GM12872 (cell line): ENCODE measurements around the gene NCS1.

Source experiments
- TF ChIP-seq, protein P1 (sequence below): IDR thresholded peaks from 3 replicates; pipeline ENCODE4 v1.5.1; 2011; ENCODE audit warnings: low read depth, mild to moderate bottlenecking, low read length, moderate library complexity; ENCODE audit not compliant: insufficient read depth

NCS1 gene

DNA sequence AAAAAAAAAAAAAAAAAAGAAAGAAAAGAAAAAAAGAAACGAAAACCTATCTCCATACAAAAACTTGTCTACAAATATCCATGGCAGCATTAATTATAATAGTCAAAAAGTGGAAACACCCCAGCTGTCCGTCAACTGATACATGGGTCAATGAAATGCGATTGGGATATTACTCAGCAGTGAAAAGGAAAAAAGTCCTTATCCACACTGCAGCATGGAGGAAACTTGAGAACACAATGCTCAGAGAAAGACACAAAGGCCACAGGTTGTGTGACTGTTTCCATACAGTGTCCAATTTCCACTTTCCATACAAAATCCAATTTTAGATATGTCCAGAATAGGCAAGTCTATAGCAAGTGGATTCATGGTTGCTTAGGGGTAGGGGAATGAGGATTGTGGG is 24.3 kb upstream of the NCS1 start:
- TF ChIP-seq, protein P1, sequence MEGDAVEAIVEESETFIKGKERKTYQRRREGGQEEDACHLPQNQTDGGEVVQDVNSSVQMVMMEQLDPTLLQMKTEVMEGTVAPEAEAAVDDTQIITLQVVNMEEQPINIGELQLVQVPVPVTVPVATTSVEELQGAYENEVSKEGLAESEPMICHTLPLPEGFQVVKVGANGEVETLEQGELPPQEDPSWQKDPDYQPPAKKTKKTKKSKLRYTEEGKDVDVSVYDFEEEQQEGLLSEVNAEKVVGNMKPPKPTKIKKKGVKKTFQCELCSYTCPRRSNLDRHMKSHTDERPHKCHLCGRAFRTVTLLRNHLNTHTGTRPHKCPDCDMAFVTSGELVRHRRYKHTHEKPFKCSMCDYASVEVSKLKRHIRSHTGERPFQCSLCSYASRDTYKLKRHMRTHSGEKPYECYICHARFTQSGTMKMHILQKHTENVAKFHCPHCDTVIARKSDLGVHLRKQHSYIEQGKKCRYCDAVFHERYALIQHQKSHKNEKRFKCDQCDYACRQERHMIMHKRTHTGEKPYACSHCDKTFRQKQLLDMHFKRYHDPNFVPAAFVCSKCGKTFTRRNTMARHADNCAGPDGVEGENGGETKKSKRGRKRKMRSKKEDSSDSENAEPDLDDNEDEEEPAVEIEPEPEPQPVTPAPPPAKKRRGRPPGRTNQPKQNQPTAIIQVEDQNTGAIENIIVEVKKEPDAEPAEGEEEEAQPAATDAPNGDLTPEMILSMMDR, result no peak

DNA sequence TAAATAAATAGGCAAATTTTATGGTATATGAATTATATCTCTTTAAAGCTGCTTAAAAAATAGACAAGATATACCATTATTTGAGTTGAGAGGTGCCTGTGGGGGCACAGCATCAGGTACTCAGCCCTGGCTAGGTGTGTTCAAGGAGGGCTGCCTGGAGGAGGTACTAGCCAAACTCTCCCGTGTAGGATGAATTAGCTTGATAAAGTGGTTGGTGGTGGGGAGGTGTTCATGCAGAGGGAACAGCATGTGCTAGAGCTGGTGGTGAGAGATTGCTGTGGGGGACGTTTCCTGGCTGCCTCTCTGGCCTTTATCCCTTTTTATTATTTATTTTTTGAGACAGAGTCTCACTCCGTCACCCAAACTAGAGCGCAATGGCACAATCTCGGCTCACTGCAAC is 23.2 kb upstream of the NCS1 start:
- TF ChIP-seq, protein P1, result no peak

DNA sequence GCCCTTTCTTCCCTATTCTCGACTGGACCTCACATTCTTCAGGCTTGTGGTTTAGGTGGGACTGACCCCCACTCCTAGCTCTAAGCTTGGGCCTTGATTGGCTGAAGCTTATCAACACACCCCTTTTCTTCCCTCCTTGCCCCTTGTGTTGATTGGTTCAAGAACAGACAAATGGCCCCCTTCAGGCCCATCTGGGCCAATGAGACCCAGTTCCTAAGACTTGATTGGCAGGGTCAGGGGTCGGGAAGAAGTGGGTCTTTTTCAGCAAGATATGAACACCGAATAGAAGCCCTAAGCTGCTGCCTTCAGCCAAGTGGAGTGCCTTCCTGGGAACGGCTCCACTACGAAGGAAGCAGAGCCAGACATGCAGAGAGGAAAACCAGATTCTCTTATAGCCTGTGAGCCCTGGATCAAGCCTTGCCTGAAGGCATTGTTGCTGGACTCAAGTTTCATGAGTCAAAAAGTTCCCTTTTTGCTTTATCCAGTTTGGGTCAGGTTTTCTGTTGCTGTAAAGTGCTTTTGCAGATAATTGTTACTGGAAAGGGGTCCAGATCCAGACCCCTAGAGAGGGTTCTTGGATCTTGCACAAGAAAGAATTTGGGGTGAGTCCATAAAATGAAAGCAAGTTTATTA is 22.4 kb upstream of the NCS1 start:
- TF ChIP-seq, protein P1, result no peak

DNA sequence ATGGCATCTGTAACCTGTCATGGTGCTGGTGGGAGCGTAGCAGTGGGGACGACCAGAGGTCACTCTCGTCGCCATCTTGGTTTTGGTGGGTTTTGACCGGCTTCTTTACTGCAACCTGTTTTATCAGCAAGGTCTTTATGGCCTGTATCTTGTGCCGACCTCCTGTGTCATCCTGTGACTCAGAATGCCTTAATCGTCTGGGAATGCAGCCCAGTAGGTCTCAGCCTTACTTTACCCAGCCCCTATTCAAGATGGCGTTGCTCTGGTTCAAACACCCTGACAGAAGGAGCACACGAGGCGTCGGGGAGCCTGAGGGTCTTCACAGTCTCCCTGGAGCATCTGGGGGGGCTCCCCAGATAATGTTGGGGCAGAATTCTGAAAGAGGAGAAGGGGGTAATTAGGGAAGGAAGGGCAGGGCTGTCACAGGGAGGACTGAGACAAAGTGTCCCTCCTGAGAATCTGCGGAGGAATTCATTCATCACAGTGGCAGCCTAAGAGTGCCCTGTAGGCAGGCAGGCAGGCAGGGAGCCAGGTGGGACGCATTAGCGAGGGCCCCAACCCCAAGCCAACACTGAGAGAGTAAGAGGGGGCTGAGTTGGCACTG is 21.3 kb upstream of the NCS1 start:
- TF ChIP-seq, protein P1, result no peak

DNA sequence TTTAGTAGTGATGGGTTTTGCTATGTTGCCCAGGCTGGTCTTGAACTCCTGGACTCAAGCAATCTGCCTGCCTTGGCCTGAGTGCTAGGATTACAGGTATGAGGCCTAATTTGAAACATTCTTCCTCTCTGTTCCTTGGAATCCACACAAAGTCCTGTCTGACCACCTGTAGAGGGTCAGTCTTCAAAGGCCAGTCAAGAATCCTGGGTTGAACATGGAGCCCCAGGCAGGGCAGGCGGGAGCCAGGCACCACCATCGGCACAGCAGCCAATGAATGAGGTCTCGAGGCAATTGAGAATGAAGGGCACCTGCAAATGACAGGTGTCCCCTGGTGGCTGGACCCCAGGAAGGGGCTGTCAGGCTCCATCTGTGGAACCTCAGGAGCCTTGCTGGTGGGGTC is 17.4 kb upstream of the NCS1 start:
- TF ChIP-seq, protein P1, result no peak

DNA sequence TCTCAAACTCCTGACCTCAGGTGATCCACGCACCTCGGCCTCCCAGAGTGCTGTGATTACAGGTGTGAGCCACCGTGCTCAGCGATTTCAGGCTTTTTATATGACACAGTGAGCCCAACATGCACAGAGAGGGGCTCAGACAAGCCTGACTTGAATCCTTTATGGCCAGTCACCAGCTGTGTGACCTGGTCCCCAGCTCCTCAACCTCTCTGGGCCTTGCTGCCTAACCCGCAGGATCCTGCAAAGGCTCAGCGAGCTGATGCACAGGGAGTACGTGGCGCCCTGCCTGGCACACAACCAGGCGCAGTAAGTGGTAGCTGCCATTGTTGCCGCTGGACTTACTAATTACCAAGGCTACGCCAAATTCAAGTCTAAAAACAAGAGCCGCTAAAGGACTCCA is 16.6 kb upstream of the NCS1 start:
- TF ChIP-seq, protein P1, result no peak

DNA sequence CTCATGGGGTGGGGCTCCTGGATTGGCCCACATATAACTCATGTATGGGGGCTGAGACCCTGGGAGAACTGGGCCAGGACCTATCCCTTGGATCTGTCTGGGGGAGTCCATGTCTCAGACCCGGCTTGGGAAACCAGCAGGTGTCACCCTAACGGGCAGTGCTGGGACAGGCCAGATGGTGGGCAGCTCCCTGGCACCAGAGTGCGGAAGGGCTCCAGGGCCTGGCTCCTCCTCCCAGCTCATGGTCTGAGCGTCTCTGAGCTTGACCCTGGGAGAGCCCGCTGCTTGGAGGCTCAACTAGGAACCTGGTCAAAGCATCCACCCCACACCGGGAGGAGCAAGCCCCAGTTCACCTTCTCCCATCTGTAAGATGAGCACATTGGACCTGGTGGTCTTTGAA is 15.5 kb upstream of the NCS1 start:
- TF ChIP-seq, protein P1, result no peak

DNA sequence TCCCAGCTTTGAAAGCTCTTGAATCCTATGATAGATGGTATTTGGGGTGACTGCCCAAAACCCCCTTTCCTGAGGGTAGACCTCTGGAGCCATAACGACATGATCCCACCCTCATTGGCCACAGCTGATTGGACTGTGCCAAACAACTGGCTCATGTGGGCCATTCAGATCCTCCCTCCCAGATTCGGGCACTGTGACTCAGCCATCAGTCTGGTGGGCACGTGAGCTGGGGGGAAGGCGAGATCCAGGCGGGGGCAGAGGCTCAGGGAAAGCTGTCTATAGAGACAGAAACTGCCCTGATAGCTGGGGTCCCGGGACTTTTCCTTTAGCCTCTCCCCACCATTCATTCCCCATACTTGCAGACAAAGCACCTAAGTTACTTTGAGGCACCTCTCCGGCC is 15.1 kb upstream of the NCS1 start:
- TF ChIP-seq, protein P1, result no peak
